Measurements from ENCODE around the gene COL6A5.
"Not testable (repeated sequence)": the region's sequence is repeated elsewhere in the genome, so short reads cannot be mapped to it uniquely, and the experiment has no call there.

The COL6A5 gene

DNA sequence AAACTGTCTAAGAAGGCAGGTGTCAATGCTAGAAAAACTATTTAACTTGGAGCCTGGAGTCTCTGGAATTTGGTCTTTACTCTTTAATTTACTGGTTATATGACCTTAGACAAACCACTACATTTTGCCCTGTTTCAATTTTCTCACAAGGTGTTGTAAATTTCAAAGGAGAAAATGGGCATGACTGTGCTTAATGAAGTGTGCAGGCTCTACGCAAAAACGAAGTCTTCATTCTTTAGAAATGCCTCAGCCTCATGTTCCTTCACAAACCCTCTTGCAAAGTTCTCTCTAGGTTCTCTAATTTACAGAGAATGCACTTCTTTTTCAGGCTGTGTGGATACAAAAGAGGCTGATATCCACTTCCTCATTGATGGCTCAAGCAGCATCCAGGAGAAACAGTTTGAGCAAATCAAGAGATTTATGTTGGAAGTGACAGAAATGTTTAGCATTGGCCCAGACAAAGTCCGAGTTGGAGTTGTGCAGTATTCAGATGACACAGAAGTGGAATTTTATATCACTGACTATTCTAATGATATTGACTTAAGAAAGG lies 39.1 kb downstream of the COL6A5 start:
- no peak for DNase-seq (ENCODE audit: low read depth in 2 of 2)

GRCh38 chr3:130386604-130387263 lies 41.3 kb downstream of the COL6A5 start:
- DNase-seq (ENCODE audit: low read depth in 2 of 2), result no peak

DNA sequence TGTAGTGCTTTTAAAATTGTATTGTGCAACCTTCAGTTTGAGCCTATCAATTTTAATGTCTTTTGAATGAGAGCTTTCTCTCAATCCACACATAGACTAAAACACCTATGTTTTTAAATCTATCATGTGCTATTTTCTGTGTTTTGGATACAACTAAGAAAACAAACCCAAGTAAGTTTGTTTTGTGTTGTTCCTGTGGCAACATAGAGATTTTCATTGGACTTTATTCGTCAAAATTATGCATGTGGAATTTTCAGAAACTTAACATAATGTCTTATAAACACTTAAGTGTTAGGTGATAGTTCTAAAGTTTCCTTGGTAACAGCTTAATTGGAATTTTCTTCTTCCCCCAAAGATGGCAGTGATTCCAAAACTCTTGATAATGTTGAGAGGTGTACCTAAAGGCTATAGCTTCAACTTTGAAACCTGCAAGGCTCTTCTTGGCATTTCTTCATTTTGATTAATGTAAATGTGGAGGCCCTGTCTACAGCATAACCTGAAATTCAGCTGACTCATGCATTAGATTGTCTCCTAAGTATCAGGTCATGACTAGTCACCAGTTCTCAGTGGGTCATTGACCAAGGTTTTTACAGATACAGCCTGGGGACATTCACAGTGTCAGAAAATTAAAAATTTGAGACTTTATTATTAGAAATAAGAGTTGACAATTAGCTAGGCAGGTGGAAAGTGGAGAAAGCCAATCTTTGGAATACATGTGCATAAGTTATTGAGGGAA lies 44.4 kb downstream of the COL6A5 start:
- no peak for DNase-seq (ENCODE audit: low read depth in 2 of 2)

DNA sequence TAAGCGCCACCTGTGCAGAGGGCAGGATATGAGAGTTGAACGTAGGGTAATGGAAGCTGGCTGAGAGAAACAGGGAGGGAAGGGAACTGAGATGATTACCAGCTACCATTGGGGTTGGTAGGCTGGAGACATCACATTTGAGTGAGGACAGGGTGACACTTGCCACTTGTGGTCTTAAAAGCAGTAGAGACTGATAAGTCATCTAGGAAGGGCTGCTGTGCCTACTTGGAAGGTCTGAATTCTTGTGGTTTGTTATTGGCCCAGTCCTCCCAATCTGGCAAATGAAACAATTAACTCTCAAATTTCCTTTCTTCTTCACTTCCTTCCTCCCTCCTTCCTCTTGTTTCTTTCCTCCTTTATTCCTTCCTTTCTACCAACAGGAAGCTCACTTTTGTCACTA lies 46.8 kb downstream of the COL6A5 start:
- DNase-seq (ENCODE audit: low read depth in 2 of 2), result no peak

- no peak for DNase-seq (ENCODE audit: low read depth in 2 of 2)
Observed at GRCh38 chr3:130393594-130393993, 48.1 kb downstream of the COL6A5 start.

DNA sequence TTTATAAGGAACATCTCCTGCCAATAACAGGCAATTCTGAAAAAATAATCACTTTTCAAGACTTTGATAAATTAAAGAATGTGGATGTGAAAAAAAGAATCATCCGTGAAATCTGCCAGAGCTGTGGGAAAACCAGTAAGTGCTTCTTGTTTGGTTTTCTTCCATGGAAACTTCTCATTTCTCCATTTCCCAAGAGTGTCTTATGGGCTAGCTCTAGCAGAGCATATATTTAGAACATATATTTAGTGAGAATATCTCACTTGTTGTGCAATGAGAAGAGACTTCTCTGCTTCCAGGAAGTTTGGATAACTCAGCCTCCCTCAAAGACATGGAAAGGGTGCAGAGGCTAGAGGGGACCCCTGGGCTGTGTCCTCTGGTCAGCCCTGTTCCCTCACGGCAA lies 49.9 kb downstream of the COL6A5 start:
- no peak for DNase-seq (ENCODE audit: low read depth in 2 of 2)

DNA sequence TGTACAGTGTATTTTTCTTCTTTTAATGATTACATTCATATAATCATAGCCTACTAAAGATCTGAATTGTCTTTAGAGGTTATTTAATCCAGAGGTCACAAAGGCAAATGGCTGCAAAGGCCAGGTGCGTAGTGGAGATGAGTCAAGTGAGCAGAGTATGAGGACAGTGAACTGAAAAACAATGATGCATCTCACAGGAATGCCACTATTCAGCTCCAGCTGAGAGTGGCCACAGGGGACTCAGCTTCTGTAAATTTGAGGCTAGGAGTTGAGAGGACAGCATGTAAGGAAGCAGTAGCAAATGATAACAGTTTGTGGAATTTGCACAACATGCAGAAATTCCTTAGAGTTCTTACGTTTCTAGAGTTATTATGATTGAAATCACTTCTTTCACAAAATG lies 50.4 kb downstream of the COL6A5 start:
- DNase-seq (ENCODE audit: low read depth in 2 of 2), result no peak

DNA sequence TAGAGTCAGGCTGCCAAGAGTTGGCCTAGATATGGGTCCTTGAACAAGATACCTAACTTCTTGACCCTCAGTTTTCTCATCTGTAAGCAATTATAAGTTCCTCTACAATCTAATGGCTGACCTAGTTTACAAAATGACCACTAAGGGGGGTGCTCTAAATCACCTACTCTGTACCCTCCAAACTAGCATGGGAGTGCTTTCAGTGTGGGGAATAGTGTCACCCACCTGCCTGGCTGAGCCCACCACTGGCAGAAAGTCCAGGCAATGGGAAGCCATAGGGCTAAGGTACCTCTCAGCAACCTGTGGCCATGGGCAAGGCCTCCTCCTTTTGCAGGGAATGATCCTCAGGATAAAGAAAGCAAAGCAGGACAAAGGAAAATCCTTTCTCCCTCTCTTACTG lies 58.9 kb downstream of the COL6A5 start:
- no peak for DNase-seq (ENCODE audit: low read depth in 2 of 2)

- no peak for DNase-seq (ENCODE audit: low read depth in 2 of 2)
Observed at GRCh38 chr3:130405956-130406355, 60.5 kb downstream of the COL6A5 start.

GRCh38 chr3:130408253-130408652 lies 62.8 kb downstream of the COL6A5 start:
- DNase-seq (ENCODE audit: low read depth in 2 of 2), result not testable (repeated sequence)

GRCh38 chr3:130411320-130411719 lies 65.8 kb downstream of the COL6A5 start:
- no peak for DNase-seq (ENCODE audit: low read depth in 2 of 2)

GRCh38 chr3:130412991-130413560 lies 67.6 kb downstream of the COL6A5 start:
- no peak for DNase-seq (ENCODE audit: low read depth in 2 of 2)

- DNase-seq (ENCODE audit: low read depth in 2 of 2), result no peak
Observed at GRCh38 chr3:130414457-130414856, 69.0 kb downstream of the COL6A5 start.

GRCh38 chr3:130420466-130420865 lies 75.0 kb downstream of the COL6A5 start:
- no peak for DNase-seq (ENCODE audit: low read depth in 2 of 2)

- no peak for DNase-seq (ENCODE audit: low read depth in 2 of 2)
Observed at GRCh38 chr3:130423064-130423463, 77.6 kb downstream of the COL6A5 start.

DNA sequence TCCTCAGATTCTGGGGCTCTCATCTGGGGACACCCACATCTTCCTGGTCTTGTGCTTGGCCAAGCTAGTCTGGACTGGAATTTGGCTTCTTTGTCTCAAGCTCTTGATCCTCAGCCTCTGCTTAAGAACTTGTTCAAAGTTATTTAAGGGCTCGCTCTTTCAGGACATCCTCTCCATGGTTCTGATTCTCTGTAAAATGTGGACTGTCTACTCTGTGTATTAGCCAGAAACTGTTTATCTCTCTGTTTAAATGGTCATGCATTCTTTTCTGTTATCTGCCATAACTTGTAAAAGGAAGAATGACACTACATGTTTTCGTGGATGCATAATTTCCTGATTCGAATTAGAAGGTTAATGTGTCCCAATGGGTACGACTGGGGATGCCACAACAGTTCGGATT lies 79.4 kb downstream of the COL6A5 start:
- no peak for DNase-seq (ENCODE audit: low read depth in 2 of 2)

GRCh38 chr3:130425484-130425883 lies 80.0 kb downstream of the COL6A5 start:
- DNase-seq (ENCODE audit: low read depth in 2 of 2), result no peak

DNA sequence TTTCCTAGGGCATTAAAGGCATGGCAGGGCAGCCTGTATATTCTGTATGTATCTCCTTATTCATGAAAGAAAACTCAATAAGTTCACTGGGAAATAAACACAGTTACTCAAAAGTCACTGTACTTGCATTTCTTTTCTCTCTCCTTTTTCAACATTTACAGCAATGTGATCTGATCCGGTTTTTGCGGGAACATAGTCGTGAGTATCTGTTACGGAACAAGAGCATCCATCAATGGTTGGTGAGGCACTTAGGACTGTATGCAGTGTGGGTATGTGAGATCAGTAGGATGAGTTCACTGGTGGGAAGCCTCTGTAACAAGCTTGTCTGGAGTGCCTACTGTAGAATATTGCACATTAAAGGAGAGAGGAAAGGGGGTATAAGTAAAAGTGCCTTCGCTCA lies 80.7 kb downstream of the COL6A5 start:
- no peak for DNase-seq (ENCODE audit: low read depth in 2 of 2)

DNA sequence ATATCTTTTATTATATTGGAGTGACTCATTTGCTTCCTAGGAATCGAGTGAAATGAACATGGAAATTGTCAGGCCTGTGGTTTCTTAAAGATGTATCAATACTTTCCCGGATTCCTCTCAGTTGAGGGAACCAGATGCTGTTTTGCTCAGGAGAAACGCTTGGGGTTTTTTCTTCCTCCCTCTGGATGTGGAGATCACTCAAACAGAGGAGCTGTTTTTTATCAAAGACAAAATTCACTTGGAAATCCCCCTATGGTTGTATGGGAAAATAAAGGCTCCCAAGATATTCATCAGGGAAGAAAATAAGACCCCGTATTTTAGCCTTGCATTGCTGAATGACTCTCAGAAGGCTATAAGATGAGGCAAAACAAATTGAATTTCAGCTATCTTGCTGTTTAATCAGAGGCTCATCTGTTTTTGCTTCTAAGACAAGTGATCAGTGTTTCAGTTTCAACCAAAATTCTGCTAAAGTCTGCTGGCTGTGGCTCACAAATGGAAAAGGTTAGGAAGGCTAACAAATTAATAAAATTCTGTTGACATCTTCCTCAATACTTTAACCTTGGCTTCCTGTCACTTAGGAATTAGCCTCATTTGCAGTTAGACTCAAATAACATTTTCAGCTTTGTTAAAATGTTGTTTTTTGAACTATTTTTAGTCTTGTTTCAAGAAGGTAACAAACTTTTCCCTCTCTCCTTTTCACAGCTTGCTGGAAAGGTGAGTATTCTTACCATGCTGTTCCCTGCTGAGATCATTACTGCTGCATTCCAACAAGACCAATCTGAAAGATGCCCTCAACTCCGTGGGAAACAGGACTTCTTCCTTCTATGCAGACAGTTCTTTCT lies 83.6 kb downstream of the COL6A5 start:
- no peak for DNase-seq (ENCODE audit: low read depth in 2 of 2)

- no peak for DNase-seq (ENCODE audit: low read depth in 2 of 2)
Observed at GRCh38 chr3:130429713-130430023, 84.2 kb downstream of the COL6A5 start.

DNA sequence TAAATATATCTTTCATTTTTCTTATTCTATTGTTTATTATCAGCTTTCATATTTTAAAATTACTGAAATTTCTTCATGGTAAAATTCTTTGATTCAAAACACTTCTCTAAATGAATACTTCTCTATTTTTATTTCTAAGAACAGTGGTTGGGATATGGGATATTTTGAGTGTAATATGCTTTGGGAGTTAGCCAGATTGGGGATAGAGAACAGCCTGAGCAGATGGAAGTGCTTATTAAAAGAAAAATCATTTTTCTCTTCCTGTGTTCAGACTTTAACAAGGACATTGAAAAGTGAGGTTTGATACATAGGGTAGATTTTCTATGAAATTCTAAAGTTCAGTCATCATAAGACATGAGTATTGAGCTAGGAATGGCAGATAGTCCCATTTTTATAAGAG lies 84.8 kb downstream of the COL6A5 start:
- DNase-seq (ENCODE audit: low read depth in 2 of 2), result no peak

- not testable (repeated sequence) for DNase-seq (ENCODE audit: low read depth in 2 of 2)
Observed at GRCh38 chr3:130432086-130432485, 86.6 kb downstream of the COL6A5 start.

Data from activated CD8-positive, alpha-beta memory T cell treated with anti-CD3 and anti-CD28 coated beads for 4 hours (primary cell).